Body of pancreas (tissue), 4 donors: ENCODE data around the gene AMY1C.
"Not testable (repeated sequence)": the region's sequence is repeated elsewhere in the genome, so short reads cannot be mapped to it uniquely, and the experiment has no call there.

ENCODE experiments used
- CTCF ChIP-seq, 7 experiments: fragments of 450-650 bp in 4 of 7; fragments of 200-600 bp in 3 of 7; sonication (generic) in 3 of 7; IDR thresholded peaks; one replicate each; pipeline ENCODE4 v1.5.1; 2016 to 2019; ENCODE audit warnings: antibody characterized with exemption in 7 of 7
- POLR2A ChIP-seq, 3 donors: fragments of 450-650 bp; IDR thresholded peaks; one replicate each; pipeline ENCODE4 v1.6.1; 2016; ENCODE audit warnings: antibody characterized with exemption in 3 of 3, mild to moderate bottlenecking in 2 of 3

- TF ChIP-seq CTCF, POLR2A (IDR thresholded peaks at IDR 0.05): not testable (repeated sequence)
Measured at GRCh38 chr1:103701256-103701655, 48.4 kb upstream of the AMY1C start.
